ENCODE measurements around the gene MRPS22.

DNA sequence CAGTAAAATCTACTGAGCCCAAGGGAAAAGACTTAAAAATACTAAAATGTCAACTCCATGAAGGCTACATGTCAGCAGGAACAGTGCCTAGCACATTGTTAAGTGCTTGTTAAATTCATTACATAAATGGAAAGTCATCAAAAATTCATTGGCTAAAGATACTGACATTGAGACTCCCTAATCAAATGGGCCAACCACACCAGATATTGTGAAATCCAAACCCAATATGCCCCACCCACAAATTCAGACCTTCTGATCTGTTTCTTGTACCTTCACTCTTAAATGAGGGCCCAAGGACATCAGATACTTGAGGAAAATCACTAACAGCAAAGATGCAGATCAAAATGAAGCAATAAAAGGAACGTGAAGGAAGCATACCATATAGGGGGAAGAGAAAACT is 20.7 kb downstream of the MRPS22 start:
- TF ChIP-seq, protein P1, sequence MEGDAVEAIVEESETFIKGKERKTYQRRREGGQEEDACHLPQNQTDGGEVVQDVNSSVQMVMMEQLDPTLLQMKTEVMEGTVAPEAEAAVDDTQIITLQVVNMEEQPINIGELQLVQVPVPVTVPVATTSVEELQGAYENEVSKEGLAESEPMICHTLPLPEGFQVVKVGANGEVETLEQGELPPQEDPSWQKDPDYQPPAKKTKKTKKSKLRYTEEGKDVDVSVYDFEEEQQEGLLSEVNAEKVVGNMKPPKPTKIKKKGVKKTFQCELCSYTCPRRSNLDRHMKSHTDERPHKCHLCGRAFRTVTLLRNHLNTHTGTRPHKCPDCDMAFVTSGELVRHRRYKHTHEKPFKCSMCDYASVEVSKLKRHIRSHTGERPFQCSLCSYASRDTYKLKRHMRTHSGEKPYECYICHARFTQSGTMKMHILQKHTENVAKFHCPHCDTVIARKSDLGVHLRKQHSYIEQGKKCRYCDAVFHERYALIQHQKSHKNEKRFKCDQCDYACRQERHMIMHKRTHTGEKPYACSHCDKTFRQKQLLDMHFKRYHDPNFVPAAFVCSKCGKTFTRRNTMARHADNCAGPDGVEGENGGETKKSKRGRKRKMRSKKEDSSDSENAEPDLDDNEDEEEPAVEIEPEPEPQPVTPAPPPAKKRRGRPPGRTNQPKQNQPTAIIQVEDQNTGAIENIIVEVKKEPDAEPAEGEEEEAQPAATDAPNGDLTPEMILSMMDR (IDR thresholded peaks at IDR 0.05) = no peak
- TF ChIP-seq POLR2A (IDR thresholded peaks at IDR 0.05) = no peak

Data from prostate gland (tissue), 2 donors.